Stomach (tissue), 4 donors: Measurements from ENCODE around the gene FAT2.

Experiments
- EP300 ChIP-seq: sonication (generic); formaldehyde crosslinking; IDR thresholded peaks from one replicate; pipeline ENCODE4 v1.6.1; 2017; ENCODE audit warnings: antibody characterized with exemption
- POLR2A ChIP-seq, 4 donors: fragments of 450-650 bp; IDR thresholded peaks; one replicate each; pipeline ENCODE4 v1.6.1; 2016; ENCODE audit warnings: antibody characterized with exemption in 4 of 4, control low read depth in 2 of 4, mild to moderate bottlenecking in 1 of 4, moderate library complexity in 1 of 4
- TF ChIP-seq, protein P1 (sequence below), 7 experiments: fragments of 450-650 bp in 4 of 7; fragments of 200-600 bp in 3 of 7; sonication (generic) in 3 of 7; IDR thresholded peaks; one replicate each; pipeline ENCODE4 v1.5.1; 2016 to 2019; ENCODE audit warnings: antibody characterized with exemption in 7 of 7, control low read depth in 2 of 7, mild to moderate bottlenecking in 1 of 7

DNA sequence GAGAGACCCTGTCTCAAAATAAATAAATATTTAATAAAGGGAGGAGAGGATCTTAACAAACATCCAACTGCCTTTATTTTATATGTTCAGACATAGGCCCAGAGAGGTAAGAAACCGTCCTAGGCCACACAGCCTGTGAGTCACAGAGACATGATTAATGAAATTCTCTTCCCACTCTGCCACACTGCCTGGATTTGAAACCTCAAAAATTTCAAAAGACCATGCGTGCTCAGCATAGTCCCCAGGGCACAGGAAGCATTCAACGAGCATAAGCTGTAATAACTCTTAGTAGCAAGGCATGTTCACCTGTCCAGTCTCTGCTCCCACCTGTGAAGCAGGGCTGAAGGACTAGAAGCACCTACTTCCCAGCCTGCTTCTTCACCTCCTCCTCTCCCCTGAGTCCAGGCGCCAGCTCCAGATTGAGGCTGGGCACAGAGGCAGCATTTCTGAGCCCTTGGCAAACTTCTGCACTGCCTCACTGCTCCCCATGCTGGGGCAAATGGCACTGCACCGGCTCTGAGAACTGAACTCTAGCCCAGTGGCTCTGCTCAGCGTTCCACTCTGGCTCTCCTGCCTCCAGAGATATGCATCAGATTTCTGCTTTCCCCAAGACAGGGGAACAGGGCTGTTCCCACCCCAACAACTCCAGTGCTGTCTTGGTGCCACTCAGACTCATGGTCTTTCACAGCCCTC is 1.1 kb downstream of the FAT2 start:
- TF ChIP-seq, protein P1, sequence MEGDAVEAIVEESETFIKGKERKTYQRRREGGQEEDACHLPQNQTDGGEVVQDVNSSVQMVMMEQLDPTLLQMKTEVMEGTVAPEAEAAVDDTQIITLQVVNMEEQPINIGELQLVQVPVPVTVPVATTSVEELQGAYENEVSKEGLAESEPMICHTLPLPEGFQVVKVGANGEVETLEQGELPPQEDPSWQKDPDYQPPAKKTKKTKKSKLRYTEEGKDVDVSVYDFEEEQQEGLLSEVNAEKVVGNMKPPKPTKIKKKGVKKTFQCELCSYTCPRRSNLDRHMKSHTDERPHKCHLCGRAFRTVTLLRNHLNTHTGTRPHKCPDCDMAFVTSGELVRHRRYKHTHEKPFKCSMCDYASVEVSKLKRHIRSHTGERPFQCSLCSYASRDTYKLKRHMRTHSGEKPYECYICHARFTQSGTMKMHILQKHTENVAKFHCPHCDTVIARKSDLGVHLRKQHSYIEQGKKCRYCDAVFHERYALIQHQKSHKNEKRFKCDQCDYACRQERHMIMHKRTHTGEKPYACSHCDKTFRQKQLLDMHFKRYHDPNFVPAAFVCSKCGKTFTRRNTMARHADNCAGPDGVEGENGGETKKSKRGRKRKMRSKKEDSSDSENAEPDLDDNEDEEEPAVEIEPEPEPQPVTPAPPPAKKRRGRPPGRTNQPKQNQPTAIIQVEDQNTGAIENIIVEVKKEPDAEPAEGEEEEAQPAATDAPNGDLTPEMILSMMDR (IDR thresholded peaks at IDR 0.05), result no peak
- TF ChIP-seq EP300, result no peak
- no peak for TF ChIP-seq POLR2A (IDR thresholded peaks at IDR 0.05)
